T-helper 9 cell (primary cell): ENCODE measurements around the gene MYO1F.
A peak's percentile ranks its signal among the peaks of the same experiment; 100 is the strongest.
"Not testable (repeated sequence)": the region's sequence is repeated elsewhere in the genome, so short reads cannot be mapped to it uniquely, and the experiment has no call there.

Source experiments
- DNase-seq: peaks from one replicate; pipeline ENCODE4 v3.0.0-alpha.2; 2020

Gene MYO1F

GRCh38 chr19:8596168-8596567 is 18.9 kb upstream of the MYO1F start:
- no peak for DNase-seq

DNA sequence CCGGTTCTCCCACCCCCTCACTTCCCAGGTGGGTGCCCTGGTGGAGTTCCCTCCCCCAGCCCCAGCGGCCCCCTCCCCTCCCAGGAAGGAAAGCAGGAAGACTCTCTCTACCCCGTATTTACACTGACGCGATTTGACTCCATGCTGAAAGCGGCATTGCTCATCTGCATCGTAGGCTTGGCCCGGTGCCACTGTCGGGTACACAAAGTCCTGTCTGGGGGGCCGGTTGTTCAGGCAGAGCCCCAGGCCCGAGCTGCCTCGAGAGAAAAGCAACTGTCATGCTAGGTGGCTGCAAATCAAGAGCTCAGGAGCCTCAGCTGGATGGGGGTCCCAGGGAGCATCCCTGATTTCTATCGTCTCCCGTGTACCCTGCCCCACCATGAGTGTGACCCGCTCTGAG is 18.4 kb upstream of the MYO1F start:
- no peak for DNase-seq

DNA sequence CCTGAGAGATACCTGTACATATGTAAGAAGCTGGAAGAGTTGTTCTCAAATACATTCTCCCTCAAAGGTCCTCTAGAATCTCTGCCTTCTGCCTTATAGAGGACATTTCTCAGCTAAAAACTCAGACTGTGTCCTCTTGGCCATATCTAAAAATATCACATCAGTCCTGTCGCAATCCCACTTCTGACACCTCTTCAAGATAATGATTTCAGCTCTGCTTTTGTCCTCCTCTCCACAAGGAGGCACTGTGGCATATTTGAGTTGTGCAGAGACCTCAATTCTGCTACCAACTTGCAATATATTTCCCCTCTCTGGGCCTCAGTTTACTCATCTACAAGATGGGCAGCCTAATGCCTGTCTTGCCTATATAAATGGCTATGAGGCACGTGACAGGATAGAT is 16.7 kb upstream of the MYO1F start:
- DNase-seq = no peak

GRCh38 chr19:8592231-8593009 is 15.2 kb upstream of the MYO1F start:
- peak; percentile 97 for DNase-seq

- no peak for DNase-seq
These were observed 12.0 kb upstream of the MYO1F start for GRCh38 chr19:8589177-8589714.

GRCh38 chr19:8585894-8586750 is 8.9 kb upstream of the MYO1F start:
- peak; percentile 70 for DNase-seq

DNA sequence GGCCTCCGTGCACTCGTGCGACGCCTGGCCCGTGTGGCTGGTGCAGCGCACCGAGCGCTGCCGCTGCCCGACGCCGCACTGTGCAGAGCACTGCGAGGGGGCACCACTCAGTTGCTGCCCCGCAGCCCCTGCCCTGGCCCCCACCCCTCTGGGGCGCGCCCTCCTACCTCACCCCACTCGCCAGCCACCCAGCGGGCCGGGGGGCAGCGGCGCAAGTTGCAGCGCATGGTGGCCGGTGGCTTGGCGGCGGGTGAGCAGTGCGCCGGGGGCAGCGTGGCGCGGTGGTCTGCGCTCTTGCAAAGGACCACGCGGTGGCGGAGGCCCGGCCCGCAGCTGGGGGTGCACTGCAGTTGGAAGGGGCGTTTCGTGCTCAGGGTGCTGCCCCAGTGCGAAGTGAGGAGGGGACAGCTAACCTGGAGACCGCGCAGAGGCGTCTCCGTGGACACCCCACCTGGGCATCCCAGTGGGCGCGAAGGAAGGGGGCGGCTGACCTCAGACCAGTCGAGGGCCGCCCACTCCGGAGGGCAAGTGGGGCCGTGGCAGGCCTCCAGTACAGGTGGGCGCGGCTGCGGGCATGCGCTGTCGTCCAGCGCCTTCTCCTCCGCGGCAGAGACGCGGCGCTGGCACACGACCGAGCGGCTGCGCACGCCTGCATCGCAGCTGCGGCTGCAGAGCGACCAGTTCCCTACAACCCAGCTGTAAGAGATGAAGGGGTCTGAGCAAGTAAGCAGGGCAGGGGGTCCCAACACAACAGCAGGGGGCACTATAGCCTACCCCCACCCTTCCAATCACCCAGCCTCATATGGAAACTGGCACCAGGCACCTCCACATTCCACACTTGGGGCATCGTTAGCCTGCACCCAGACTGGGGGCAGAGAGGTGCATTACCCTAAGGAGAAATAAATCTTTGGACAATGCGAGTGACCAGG is 8.0 kb upstream of the MYO1F start:
- DNase-seq = no peak

DNA sequence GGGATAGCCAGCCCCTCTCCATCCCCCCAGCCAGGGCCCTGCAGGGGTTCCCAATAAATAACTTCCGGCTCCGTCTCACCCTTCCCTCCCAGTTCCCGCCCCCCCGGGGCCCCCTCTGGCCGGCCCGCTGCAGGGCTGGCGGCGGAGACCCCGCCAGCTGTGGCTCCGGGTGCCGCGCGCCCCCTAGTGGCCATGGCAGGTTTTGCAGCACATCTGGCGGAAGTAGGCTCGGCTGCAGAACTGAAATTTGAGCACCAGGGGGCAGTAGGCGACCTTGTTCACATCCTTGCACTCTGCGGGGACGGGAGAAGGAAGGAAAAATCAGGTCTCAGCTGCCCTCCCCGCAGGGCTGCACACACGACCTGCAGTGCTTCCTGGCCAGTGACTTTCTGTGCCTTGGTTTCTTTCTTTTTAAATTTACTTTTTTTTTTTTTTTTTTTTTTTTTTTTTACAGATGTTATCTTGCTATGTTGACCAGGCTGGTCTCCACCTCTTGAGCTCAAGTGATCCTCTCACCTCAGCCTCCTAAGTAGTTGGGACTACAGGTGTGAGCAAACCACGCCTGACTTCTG is 3.6 kb upstream of the MYO1F start:
- peak; percentile 85 for DNase-seq

- DNase-seq = peak; percentile 86
These were observed 1.5 kb upstream of the MYO1F start for GRCh38 chr19:8578642-8579265.

- DNase-seq = no peak
These were observed 499 bp upstream of the MYO1F start for GRCh38 chr19:8577741-8578140.

DNA sequence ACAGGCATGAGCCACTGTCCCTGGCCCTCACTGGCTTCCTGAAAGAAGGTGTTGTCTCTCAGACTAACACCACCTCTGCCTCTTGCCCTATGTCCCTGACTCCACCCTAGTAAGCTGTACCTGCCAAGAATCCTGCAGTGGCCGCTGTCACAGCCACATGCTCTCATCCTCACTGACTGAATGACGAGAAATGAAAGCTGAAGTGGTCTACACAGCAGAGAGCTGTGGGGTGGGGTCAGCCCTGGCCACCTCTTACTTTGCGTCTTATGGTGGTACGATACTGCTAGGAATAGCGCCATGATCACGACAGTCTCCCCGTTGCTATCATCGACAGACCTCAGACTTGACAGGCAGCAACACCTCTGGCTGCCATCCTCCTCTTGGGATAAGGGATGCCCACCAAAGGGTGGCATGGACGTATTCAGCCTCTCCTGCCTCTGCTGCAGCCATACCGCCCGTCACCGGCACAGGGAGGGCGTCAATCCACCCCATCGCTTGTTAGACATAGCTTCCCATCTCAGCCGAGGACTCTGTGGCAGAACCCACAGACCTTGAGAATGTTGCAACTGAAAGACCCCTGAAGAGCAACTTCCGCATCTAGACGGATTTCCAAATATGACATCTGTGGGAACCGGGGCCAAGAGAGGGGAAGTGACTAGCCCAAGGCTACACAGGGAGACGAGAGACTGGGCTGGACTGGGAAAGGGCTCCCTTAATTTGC is 809 bp downstream of the MYO1F start:
- no peak for DNase-seq

DNA sequence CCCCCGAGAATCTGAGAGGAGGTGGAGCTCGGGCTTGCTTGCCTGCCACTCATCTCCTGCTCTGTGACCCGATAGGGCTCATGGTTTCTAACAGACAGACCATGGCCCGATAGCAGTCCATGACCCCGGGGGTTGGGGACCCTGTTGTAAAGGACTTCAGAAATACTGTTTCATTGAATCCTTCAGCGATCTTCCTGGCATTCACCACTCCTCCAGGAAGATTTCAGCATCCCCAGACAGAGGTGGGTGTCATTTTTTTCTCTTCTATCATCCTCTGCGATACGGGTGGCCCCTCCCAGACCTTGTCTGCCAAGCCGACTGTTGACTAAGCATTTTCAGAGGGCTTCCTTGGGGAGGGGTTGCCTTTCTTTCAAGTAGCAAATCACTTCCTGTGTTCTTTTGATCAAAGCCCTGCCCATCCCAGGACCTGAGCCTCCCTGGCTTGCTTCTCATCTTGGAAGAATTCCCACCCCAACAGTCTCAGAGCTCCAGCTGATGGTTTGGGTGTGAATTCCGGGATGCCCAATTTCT is 1.7 kb downstream of the MYO1F start:
- peak; percentile 30 for DNase-seq

- not testable (repeated sequence) for DNase-seq
These were observed 2.7 kb downstream of the MYO1F start for GRCh38 chr19:8574619-8574922.

DNA sequence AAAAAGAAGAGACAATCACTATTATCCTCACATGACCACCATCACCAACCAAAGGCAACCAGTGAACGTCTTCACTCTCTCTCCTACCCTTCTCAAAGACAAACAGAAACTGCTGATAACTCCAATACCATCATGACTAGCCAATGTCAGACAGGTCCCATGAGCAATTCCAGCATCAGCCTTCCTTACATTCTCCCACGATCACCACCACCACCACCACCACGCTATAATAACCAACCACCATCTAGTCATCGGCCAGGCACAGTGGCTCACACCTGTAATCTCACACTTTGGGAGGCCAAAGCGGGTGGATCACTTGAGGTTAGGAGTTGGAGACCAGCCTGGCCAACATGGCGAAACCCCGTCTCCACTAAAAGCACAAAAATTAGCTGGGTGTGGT is 3.9 kb downstream of the MYO1F start:
- DNase-seq = no peak

GRCh38 chr19:8571006-8571411 is 6.2 kb downstream of the MYO1F start:
- peak; percentile 44 for DNase-seq

- DNase-seq = peak; percentile 56
These were observed 8.0 kb downstream of the MYO1F start for GRCh38 chr19:8569066-8569771.

- DNase-seq = no peak
These were observed 9.6 kb downstream of the MYO1F start for GRCh38 chr19:8567522-8568172.

- DNase-seq = no peak
These were observed 10.4 kb downstream of the MYO1F start for GRCh38 chr19:8566855-8567254.

DNA sequence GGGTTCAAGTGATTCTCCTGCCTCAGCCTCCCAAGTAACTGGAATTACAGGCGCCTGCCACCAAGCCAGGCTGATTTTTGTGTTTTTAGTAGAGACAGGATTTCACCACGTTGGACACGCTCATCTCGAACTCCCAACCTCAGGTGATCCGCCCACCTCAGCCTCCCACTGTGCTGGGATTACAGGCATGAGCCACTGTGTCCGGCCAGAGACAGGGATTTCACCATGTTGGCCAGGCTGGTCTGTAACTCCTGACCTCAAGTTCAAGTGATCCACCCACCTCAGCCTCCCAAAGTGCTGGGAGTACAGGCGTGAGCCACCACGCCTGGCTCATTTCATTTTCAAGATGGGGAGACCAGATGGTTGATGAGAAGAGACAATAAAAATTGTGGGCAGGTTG is 12.4 kb downstream of the MYO1F start:
- DNase-seq = not testable (repeated sequence)
